GM21515 (cell line): Measurements from ENCODE around the gene PHAF1.

Experiments used
- ATAC-seq: cut with Tn5 transposase; IDR thresholded peaks from one replicate; pipeline ENCODE4 v1.9.1; 2021; ENCODE audit not compliant: unreplicated experiment

Gene PHAF1

GRCh38 chr16:67109407-67110135 is at the start of gene PHAF1:
Gene PHAF1 (plus strand): TSS chr16:67109941. CDS start chr16:67110176, 235 bp downstream.
- ATAC-seq = peak; percentile 72

GRCh38 chr16:67063008-67063407 is 46.7 kb upstream of the PHAF1 start:
- no peak for ATAC-seq

GRCh38 chr16:67068212-67068753 is 41.5 kb upstream of the PHAF1 start:
- no peak for ATAC-seq

- no peak for ATAC-seq
Measured at GRCh38 chr16:67071476-67072048, 38.2 kb upstream of the PHAF1 start.

GRCh38 chr16:67075331-67075730 is 34.4 kb upstream of the PHAF1 start:
- ATAC-seq = no peak

- no peak for ATAC-seq
Measured at GRCh38 chr16:67077871-67078270, 31.9 kb upstream of the PHAF1 start.

GRCh38 chr16:67082100-67082499 is 27.6 kb upstream of the PHAF1 start:
- ATAC-seq = no peak

GRCh38 chr16:67082891-67083290 is 26.9 kb upstream of the PHAF1 start:
- no peak for ATAC-seq

GRCh38 chr16:67084345-67085028 is 25.3 kb upstream of the PHAF1 start:
- ATAC-seq = peak; percentile 73

GRCh38 chr16:67086822-67087221 is 22.9 kb upstream of the PHAF1 start:
- ATAC-seq = no peak

GRCh38 chr16:67087291-67087690 is 22.4 kb upstream of the PHAF1 start:
- ATAC-seq = no peak

- no peak for ATAC-seq
Measured at GRCh38 chr16:67087803-67088202, 21.9 kb upstream of the PHAF1 start.

- no peak for ATAC-seq
Measured at GRCh38 chr16:67088551-67088950, 21.2 kb upstream of the PHAF1 start.

- ATAC-seq = no peak
Measured at GRCh38 chr16:67089101-67089500, 20.6 kb upstream of the PHAF1 start.

GRCh38 chr16:67091906-67092566 is 17.7 kb upstream of the PHAF1 start:
- ATAC-seq = no peak

- ATAC-seq = no peak
Measured at GRCh38 chr16:67093098-67093726, 16.5 kb upstream of the PHAF1 start.

- no peak for ATAC-seq
Measured at GRCh38 chr16:67098599-67098998, 11.1 kb upstream of the PHAF1 start.

GRCh38 chr16:67100569-67101310 is 9.0 kb upstream of the PHAF1 start:
- no peak for ATAC-seq

GRCh38 chr16:67101311-67102082 is 8.2 kb upstream of the PHAF1 start:
- no peak for ATAC-seq
